Tibial nerve (tissue), 3 donors: Measurements from ENCODE around the gene ATG9B.

Experiments
- POLR2A ChIP-seq, 2 donors: fragments of 450-650 bp; IDR thresholded peaks; one replicate each; pipeline ENCODE4 v1.6.1; 2017; ENCODE audit warnings: antibody characterized with exemption in 2 of 2, mild to moderate bottlenecking in 2 of 2, moderate library complexity in 2 of 2
- TF ChIP-seq, protein P1 (sequence below), 5 experiments: fragments of 200-600 bp in 3 of 5; fragments of 450-650 bp in 2 of 5; sonication (generic) in 3 of 5; IDR thresholded peaks; one replicate each; pipeline ENCODE4 v1.5.1; 2016 to 2019; ENCODE audit warnings: antibody characterized with exemption in 5 of 5, mild to moderate bottlenecking in 3 of 5, moderate library complexity in 2 of 5

DNA sequence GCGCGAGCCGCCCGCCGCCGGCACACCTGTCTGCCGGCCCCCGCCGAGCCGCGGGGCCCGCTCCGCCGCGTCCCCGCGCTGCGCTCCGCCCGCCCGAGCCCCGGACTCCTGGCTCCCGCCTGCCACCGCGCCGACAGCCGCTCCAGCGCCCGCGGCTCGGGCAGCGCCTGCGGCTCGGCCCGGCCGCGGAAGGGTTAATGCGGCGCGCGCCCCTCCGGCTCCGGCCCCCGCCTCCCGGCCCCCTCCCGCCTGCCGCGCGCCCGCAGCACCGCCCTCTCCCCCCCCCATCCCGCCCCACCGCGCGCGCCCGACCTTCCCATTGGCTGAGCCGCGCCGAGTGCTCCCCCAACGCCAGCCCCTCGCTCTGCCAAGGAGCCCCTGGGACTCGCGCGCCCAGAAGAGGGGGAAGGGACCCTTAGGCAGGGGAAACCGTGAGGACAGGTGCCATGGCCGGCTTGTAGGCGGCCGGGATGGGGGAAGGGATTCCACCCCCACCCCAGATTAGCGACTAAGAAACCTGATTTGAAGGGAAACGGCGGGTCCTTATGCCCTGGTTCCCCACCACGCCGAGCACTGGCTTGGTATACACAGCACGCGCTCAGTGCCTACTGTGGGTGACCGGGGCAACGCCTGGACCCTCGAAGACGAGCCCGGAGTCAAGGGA is 46.0 kb downstream of the ATG9B start, which contains the start of gene KCNH2:
- no peak for TF ChIP-seq POLR2A (IDR thresholded peaks at IDR 0.05)
- TF ChIP-seq, protein P1, sequence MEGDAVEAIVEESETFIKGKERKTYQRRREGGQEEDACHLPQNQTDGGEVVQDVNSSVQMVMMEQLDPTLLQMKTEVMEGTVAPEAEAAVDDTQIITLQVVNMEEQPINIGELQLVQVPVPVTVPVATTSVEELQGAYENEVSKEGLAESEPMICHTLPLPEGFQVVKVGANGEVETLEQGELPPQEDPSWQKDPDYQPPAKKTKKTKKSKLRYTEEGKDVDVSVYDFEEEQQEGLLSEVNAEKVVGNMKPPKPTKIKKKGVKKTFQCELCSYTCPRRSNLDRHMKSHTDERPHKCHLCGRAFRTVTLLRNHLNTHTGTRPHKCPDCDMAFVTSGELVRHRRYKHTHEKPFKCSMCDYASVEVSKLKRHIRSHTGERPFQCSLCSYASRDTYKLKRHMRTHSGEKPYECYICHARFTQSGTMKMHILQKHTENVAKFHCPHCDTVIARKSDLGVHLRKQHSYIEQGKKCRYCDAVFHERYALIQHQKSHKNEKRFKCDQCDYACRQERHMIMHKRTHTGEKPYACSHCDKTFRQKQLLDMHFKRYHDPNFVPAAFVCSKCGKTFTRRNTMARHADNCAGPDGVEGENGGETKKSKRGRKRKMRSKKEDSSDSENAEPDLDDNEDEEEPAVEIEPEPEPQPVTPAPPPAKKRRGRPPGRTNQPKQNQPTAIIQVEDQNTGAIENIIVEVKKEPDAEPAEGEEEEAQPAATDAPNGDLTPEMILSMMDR (IDR thresholded peaks at IDR 0.05): no peak
